LNCaP clone FGC (cell line): ENCODE measurements around the gene TMEM117.
A peak's percentile ranks its signal among the peaks of the same experiment; 100 is the strongest.

Source experiments
- DNase-seq: peaks from one replicate; pipeline ENCODE4 v3.0.0-alpha.2; 2011; ENCODE audit warnings: low read depth
- H3K4me3 ChIP-seq: 2 replicates; pipeline ENCODE4 v1.5.1; 2011; ENCODE audit warnings: mild to moderate bottlenecking, low read depth, low read length, control low read depth
- TF ChIP-seq, protein P1 (sequence below): IDR thresholded peaks from 2 replicates; pipeline ENCODE4 v1.5.1; 2012; ENCODE audit warnings: mild to moderate bottlenecking; ENCODE audit not compliant: control insufficient read depth, insufficient read depth; ENCODE audit errors: extremely low read depth

The TMEM117 gene

GRCh38 chr12:43896496-43896895 lies 60.6 kb downstream of the TMEM117 start:
- no peak for DNase-seq
- H3K4me3 ChIP-seq = no peak overlapping the region
- TF ChIP-seq, protein P1, sequence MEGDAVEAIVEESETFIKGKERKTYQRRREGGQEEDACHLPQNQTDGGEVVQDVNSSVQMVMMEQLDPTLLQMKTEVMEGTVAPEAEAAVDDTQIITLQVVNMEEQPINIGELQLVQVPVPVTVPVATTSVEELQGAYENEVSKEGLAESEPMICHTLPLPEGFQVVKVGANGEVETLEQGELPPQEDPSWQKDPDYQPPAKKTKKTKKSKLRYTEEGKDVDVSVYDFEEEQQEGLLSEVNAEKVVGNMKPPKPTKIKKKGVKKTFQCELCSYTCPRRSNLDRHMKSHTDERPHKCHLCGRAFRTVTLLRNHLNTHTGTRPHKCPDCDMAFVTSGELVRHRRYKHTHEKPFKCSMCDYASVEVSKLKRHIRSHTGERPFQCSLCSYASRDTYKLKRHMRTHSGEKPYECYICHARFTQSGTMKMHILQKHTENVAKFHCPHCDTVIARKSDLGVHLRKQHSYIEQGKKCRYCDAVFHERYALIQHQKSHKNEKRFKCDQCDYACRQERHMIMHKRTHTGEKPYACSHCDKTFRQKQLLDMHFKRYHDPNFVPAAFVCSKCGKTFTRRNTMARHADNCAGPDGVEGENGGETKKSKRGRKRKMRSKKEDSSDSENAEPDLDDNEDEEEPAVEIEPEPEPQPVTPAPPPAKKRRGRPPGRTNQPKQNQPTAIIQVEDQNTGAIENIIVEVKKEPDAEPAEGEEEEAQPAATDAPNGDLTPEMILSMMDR = no peak

- no peak for DNase-seq
- no peak overlapping the region for H3K4me3 ChIP-seq
- TF ChIP-seq, protein P1 = no peak
Measured at GRCh38 chr12:43898474-43898873, 62.6 kb downstream of the TMEM117 start.

- no peak for DNase-seq
- no peak overlapping the region for H3K4me3 ChIP-seq
- TF ChIP-seq, protein P1 = no peak
Measured at GRCh38 chr12:43899574-43899973, 63.7 kb downstream of the TMEM117 start.

GRCh38 chr12:43903686-43904085 lies 67.8 kb downstream of the TMEM117 start:
- TF ChIP-seq, protein P1 = no peak
- DNase-seq = no peak
- no peak overlapping the region for H3K4me3 ChIP-seq

- TF ChIP-seq, protein P1 = no peak
- DNase-seq = no peak
- H3K4me3 ChIP-seq = no peak overlapping the region
Measured at GRCh38 chr12:43912859-43913258, 77.0 kb downstream of the TMEM117 start.

DNA sequence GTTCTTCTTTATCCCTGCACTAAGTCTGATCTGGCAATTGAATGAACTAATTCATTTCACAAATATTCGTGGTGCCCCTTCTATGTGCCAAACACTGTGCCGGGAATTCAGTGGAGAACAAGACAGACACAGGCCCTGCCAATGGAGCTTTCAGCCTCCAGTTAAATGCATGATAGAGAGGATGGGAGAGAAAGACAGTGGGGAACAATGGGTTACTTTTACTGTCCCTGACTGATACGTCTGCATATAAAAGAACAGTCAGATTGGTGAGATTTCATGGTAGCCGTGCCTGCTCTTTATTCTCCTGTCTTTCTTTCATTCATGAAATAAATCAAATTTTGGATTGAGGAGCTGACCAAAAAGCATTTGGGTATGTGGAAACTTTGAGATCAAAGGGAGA lies 78.5 kb downstream of the TMEM117 start:
- TF ChIP-seq, protein P1 = no peak
- no peak for DNase-seq
- H3K4me3 ChIP-seq = no peak overlapping the region

GRCh38 chr12:43914923-43915468 lies 79.1 kb downstream of the TMEM117 start:
- H3K4me3 ChIP-seq = no peak overlapping the region
- no peak for DNase-seq
- TF ChIP-seq, protein P1 = peak; percentile 65
